HG03280 (cell line): Measurements from ENCODE around the gene OR2AK2.
A peak's percentile ranks its signal among the peaks of the same experiment; 100 is the strongest.

Experiments
- ATAC-seq: cut with Tn5 transposase; IDR thresholded peaks from one replicate; pipeline ENCODE4 v1.9.1; 2021; ENCODE audit warnings: mild to moderate bottlenecking, moderate library complexity; ENCODE audit not compliant: unreplicated experiment

The OR2AK2 gene, protein sequence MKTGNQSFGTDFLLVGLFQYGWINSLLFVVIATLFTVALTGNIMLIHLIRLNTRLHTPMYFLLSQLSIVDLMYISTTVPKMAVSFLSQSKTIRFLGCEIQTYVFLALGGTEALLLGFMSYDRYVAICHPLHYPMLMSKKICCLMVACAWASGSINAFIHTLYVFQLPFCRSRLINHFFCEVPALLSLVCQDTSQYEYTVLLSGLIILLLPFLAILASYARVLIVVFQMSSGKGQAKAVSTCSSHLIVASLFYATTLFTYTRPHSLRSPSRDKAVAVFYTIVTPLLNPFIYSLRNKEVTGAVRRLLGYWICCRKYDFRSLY

DNA sequence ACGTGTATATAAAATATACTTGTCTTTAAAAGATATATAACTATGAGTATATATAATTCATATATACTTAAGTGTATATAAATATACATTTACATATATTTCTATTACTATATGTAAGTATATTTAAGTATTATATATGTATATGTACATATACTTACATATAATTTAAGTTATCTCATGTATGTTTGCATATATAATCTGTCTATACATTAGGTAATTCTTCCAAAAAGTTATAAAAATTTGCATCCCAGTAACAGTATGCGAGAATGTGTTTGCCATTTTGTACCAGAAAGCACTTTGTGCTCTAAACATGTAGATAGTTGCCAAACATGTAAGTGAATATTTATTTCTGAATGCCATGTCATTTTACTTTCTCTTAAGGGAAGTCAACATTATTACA lies at the start of gene OR2AK2:
Gene OR2AK2, plus strand, starts transcription at position 301 of the 400 bp plus-strand sequence. CDS start 144 bp downstream, outside the sequence.
- no peak for ATAC-seq

DNA sequence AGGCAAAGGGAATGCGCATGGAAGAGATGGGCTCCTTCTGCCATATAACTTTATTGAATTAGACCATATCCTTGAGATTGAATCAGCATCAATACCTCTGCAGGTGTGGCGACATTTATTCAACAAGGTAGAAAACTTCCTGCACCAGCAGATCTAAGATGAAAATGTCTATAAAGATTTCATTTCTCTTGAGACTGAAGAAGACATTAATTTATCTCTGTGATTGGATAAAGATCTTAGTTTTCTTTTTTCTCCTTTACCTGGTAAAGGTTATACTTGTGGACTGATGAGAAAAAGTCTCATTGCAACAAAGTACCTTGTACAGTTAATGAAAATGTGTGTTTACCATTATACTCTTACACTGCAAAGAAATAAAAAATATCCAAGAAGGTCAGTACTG lies 45.1 kb upstream of the OR2AK2 start, which contains the start of gene OR2T8:
Gene OR2T8, plus strand, starts transcription at position 301 of the 400 bp plus-strand sequence. CDS start 766 bp downstream, outside the sequence.
- no peak for ATAC-seq

DNA sequence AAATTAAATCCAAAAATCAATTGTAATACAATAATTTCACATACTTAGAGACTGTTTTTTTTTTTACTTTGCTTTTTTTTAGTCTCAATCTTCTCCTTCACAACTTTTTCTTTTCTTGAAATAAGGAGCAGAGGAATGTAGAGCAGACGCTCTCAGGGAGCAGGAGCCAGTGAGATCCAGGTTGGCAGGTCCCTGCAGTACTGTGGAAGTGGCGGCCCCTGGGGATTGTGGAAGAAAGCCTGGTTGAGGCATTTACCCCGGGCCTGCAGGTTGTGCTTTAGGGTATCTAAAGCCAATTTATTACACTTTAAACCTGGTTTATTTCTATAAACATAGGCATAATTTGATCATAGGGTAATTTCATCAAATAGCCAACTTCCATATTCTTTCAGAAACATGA lies 41.1 kb upstream of the OR2AK2 start:
- no peak for ATAC-seq

DNA sequence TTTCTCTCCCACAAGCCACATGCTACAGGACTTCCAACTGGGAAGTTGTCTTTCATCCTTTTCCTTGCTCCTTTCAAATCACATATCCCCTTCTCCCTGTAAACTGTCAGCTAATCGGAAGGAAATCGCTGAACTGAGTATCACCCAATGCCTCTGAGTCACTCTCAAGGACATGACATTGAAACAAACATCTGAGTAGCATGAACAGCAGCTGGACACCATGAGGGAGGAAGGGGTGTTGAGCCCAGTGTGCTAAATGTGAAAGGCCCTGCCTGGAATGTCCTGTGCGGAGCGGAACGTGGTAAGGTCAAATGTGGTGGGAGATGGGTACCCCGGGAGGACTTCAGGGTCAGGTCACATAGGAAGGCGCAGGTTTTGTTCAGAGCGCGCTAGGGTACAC lies 40.2 kb upstream of the OR2AK2 start, which contains the start of gene OR2AJ1:
Gene OR2AJ1, plus strand, starts transcription at position 22 of the 400 bp plus-strand sequence. CDS start 8,880 bp downstream, outside the sequence.
- no peak for ATAC-seq

DNA sequence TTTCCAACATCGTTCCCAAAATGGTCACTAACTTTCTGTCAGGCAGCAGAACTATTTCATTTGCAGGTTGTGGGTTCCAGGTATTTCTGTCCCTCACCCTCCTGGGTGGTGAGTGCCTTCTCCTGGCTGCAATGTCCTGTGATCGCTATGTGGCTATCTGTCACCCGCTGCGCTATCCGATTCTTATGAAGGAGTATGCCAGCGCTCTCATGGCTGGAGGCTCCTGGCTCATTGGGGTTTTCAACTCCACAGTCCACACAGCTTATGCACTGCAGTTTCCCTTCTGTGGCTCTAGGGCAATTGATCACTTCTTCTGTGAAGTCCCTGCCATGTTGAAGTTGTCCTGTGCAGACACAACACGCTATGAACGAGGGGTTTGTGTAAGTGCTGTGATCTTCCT lies 31.0 kb upstream of the OR2AK2 start:
- no peak for ATAC-seq

DNA sequence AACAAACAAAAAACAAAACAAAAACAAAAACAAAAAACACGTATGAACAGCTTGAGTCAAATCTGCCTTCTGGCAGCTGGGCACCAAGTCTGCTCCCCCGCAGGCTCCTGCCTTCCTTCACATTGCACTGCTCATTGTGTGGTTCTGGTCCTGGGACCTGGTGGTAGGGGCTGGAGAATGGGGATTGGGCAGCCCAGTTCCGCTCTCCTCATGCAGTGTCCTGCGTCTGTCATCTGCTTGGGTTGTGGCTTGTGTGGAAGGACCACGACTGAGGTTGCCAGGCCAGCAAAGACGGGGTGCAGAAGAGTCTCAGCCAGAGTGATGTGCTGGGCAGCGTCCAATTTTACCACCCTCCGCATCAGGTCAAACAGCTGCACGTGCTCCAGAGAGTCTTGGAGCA lies 29.3 kb upstream of the OR2AK2 start:
- no peak for ATAC-seq

DNA sequence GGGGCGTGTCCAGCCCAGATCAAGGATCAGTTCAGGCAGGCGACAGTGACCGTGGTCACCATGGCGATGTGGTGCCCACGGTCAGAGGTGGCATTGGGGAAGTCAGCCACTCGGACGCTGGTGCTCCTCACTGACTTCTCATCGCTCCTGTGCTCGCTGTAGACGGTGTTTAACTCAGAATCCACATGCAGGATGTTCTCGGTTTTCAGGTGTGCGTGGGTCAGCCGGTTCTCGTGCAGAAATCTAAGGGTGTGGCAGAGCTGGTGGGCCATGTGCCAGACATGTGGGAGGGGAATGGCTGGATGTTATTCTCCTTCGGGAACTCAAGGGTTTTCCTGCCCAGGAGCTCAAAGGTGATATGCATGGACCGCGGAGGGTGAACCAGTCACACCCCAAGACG lies 28.6 kb upstream of the OR2AK2 start:
- ATAC-seq, result no peak

DNA sequence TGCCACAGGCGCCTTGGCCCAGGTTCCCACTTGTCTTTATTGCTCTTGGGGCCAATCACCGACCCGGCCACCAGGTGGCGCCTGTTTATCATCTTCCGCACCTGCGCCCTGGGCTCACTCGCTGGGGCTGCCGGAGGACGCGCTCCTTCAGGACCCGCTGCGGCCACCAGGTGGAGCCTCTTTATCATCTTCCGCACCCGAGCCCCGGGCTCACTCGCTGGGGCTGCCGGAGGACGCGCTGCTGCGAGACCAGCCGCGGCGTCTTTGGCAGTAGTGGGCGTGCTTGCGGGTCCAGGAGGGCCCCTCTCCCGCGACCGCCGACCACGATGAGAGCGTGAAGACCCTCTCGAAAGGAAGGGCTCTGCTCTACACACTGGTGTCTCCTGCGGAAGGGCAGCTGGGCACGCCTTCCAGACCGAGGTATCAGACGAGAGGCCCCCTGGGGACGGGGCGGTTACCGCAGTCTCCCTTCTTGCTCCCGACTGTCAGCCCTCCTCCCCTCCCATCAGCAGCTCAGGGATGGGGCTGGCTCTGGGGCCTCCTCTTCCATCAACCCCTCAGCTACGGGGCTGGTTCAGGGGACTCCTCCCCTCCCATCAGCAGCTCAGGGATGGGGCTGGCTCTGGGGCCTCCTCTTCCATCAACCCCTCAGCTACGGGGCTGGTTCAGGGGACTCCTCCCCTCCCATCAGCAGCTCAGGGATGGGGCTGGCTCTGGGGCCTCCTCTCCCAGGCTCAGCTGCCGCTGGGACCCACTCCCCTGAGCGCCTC lies 27.9 kb upstream of the OR2AK2 start:
- peak; percentile 100 for ATAC-seq

DNA sequence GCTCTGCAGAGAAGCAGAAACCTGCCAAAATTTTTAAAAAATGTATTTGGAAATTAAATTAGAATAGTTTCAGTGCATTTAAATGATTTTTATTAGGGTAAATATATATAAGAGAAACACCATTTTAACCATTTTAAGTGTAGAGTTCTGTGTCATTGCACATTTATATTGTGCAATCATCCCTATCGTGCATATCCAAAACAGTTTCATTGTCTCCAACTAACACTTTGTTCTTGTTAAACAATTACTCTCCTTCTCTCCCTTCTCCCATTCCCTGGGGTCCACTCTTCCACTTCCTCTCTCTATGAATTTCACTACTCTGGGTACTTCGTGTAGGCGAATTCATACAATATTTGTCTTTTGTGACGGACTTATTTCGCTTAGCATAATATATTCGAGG lies 22.4 kb upstream of the OR2AK2 start:
- no peak for ATAC-seq

DNA sequence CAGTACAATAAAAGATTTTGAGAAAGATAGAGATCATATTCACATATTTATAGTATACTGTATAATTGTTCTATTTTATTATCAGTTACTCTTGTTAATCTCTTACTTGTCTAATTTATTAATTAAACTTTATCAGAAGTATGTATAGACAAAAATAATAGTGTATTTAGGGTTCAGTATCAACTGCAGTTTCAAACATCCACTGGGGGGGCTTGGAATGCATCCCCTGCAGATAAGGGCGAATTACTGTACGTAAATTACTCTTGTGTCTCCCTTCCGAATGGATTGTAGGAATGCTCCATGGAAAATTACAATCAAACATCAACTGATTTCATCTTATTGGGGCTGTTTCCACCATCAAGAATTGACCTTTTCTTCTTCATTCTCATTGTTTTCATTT lies 16.5 kb upstream of the OR2AK2 start, which contains the start of gene OR2L8:
Gene OR2L8, plus strand, starts transcription at position 301 of the 400 bp plus-strand sequence. Its CDS starts 0 bp downstream, at position 301.
- ATAC-seq, result no peak

DNA sequence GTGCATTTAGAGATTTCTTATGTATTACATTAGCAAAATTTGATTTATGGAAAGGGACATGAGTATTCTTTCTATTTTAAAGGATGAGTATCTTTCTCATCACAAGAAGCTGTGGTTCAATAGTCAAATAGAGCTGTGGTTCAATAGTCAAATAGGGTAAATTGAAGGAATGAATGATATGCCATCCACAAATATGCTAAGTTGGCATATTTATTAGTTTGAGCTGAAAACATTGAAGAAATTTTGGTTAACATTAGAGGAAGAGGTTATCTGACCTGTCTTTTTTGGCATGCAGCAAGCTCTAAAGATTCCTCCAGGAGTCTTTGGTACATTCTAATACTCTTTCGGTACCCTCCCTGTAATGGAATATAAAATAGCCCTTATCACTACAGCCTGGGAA lies 11.6 kb upstream of the OR2AK2 start:
- no peak for ATAC-seq

DNA sequence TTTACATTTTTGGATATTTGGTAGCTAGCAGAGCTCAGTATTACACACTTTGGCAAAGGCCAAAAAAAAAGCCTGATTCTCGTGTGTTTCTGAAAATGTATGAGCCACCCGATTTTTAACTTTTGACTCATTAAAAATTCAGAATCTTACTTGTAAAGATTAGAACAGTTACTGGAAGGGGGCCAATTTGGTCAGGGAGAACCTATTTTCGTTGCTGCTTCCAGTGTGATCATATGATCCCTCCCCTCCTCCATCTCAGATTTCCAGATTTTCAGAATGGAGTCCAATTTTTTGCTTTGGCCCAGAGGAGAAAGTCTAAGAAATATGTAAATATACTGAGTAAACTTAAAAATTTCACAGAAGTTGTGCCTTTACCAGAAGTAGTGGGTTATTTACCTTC lies 3.2 kb upstream of the OR2AK2 start:
- no peak for ATAC-seq

DNA sequence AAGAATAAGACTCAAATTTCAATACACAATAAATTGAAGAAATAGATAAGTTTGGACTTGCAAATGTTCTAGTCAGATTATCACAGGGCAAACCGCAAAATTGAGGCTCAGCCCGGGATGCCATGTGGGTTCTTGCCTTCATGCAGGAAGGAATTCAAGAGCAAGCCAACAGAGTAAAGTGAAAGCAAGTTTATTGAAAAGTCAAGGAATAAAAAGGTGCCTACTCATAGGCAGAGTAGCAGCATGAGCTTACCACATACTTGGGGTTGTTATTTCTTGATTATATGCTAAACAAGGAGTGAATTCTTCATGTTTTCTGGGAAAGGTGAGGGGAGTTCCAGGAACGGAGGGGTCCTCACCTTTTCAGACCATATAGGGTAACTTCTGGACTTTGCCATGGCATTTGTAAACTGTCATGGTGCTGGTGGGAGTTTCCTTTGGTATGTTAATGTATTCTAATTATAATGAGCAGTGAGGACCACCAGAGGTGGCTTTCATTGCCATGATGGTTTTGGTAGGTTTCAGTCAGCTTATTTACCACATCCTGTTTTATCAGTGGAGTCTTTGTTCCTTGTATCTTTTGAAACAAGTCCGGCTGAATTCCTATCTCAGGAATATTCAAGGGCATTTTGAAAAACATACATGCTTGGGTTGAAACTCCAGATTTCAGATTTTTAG lies 2.0 kb upstream of the OR2AK2 start:
- no peak for ATAC-seq

DNA sequence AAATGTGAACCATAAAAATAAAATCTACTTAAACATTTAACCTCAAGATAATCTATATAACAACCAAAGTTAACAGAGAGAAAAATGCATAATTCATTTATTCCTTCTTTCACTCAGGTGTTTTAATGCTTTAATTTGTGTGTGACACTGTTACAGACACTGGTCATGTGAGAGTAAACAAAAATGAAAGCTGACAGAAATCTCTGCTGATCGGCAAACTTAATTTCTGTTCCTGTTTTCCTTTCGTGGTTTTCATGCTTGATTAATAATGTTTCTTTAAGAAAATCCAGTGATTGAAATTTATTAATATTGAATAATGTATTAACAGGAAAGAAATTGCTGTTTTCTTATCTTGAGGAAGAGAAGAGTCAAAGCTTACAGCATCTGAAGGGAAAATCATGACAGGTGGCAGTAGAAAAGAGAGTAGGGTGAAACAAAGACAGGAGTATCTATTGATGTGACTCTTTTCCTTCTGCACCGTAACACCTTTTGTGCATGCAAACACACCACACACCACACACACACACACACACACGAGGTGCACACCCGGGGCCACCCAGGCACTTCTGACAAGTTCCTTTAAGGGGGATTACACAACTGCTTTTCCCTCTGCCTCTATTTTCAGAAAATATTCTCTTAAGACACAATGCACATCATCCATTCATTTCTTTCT lies 1.6 kb downstream of the OR2AK2 start:
- ATAC-seq, result peak; percentile 54

DNA sequence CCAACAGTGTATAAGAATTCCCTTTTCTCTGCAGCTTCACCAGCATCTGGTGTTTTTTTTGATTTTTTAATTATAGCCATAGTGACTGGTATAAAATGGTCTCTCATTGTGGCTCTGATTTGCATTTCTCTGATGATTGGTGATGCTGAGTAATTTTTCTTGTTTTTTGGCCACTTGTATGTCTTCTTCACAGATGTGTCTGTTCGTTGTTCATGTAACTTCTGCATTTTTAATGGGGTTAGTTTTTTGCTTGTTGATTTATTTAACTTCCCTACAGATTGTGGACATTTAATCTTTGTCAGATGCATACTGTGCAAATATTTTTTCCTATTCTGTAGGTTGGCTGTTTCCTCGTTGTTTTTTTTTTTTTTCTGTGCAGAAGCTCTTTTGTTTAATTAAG lies 28.0 kb downstream of the OR2AK2 start:
- ATAC-seq, result no peak

DNA sequence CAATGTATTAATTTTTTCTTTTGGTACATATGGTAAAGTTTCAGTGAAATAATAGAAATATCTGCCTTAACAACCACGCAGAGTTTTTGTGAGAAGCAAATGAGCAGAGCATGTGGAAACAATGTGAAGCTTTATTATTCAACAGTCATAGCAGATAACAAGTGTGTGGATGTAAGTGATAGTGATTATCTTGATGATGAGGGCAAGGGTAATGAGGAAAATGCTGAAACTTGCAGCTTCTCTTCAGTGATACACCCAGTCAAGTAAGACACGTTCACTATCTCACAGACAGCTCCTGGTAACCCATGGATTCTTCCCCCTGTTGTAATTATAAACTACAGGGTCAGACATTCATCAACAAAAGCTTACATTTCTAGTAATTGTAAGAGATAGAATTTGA lies 33.8 kb downstream of the OR2AK2 start:
- no peak for ATAC-seq

DNA sequence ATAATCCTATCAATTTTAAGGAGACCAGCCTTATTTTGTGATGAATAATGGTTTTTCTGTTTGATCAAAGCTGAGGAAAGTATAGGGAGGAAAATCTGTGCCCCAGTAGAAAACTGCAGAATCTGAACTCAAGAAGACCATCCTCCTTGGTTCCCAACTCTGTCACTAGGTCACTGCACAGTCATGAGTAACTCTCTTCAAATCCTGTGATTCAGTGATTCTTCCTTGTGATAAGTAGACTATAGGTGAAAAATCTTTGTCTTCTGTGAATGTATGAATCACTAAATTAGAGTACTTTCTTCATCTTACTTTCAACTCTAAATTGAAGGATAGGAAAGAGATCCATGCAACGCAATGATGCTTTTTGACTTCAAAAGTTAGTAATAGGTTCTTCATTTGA lies 35.1 kb downstream of the OR2AK2 start:
- no peak for ATAC-seq

DNA sequence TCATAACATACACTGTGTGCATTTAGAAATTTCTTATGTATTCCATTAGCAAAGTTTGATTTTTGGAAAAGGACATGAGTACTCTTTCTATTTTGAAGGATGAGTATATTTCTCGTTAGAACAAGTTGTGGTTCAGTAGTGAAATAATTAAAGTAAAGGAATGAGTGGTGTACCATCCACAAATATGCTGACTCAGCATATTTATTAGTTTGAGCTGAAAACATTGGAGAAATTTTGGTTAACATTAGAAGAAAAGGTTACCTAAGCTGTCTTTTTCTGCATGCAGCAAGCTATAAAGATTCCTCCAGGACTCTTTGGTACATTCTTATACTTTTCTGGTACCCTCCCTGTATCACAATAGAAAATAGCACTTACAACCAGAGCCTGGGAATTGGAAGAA lies 42.7 kb downstream of the OR2AK2 start:
- no peak for ATAC-seq

DNA sequence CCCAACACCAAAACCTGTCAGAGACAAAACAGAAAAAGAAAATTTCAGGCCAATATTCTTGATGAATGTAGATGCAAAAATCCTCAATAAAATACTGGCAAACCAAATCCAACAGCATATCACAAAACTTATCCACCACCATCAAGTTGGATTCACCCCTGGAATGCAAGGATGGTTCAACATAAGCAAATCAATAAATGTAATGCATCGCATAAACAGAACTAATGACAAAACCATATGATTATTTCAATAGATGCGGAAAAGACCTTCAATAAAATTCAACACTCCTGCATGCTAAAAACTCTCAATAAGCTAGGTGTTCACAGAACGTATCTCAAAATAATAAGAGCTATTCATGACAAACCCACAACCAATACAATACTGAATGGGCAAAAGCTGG lies 44.6 kb downstream of the OR2AK2 start:
- ATAC-seq, result no peak

DNA sequence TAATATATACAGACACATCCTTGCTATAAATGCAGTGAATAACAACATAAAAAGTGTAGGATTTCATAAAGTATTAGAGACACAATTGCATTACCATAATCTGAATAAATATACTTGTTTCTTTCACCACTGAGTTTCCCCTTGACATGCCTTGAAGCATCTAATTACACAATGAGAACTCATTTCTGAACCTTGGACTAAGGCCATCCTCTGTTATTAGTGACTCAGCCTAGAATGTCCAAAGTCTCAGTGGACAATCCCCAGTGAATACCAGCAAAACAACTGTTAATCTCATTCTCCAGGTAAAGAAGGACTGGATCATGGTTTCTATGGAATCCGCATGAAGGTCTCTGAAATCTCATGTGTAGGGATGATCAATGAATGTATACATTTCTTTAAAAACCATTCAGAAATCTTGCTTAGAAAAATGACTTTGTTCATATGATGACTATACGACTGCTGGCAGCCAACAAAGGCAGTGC lies 48.2 kb downstream of the OR2AK2 start, which contains the start of gene OR2L5:
Gene OR2L5, plus strand, starts transcription at position 432 of the 482 bp plus-strand sequence. CDS start 8,288 bp downstream, outside the sequence.
- ATAC-seq, result no peak

DNA sequence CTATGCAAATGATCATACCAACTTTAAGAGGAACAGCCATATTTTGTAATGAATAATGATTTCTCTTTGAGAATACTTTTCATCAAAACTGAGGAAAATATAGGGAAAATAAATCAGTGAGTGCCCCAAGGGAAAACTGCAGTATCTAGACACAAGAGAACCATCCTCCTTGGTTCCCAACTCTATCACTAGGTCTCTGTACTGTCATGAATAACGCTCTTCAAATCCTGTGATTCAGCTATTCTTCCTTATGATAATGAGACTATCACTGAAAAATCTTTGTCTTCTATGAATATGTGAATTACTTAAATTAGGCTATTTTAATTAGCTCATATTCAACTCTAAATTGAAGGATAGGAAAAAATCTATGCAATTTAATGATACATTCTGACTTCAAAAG lies 50.8 kb downstream of the OR2AK2 start:
- no peak for ATAC-seq
